ENCODE measurements around the gene RHNO1. TPM values are rescaled to one million over a fixed set of nuclear protein-coding genes. Genes with fewer than 3 reads are reported as not detected.
A peak's percentile ranks its signal among the peaks of the same experiment; 100 is the strongest.

Gene RHNO1
- total RNA-seq, 1 experiment from 2014 or later: 42.0 TPM

DNA sequence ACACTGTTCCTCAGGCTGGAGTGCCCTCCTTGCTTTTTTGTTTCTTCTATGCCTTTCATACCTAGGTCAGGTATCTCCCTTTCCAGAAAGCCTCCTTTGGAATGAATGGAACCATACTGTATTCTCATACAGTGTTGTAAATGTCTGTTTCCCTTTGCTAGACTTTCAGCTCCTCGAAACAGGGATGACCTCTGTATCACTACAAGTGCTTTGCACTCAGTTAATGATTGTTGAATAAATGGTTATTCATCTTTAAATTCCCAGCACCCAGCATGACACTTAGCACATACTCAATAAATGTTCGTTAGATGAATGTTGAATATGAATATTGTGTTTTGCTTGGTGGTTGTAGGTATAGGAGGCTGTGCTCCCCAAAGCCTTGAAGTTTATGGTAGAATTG lies 7.8 kb downstream of the RHNO1 start:
- intact Hi-C loops (cut with micrococcal nuclease): loop anchor here (1.0 to 5.0 kb wide), 2 partner anchors 59 to 157 kb away; no protein-coding TSS in a partner anchor
- ATAC-seq (no peak), DNase-seq (no peak)
- Histone ChIP-seq H3K4me1 (ENCODE audit: insufficient read depth, low read length) (no peaks in the 10 kb centered on the region), H3K79me2 (ENCODE audit: low read length) (peaks cover 30% of the 10 kb centered on the region), H3F3A (ENCODE audit: low read length, unreplicated experiment) (no peaks in the 10 kb centered on the region), H3K9ac (ENCODE audit: low read length) (no peak overlapping the region), H3K9me3 (ENCODE audit: low read length) (no peaks in the 10 kb centered on the region), H3K27ac (ENCODE audit: low read length) (no peak overlapping the region), H3K4me2 (ENCODE audit: low read length) (no peak overlapping the region), H3K9me2 (replicated peaks; ENCODE audit: low read length) (no peaks in the 10 kb centered on the region), H3K27me3 (ENCODE audit: low read length) (no peaks in the 10 kb centered on the region), H4K20me1 (ENCODE audit: low read length) (0 out of 2 replicates have a peak, but pooled peaks cover 3% of the 10 kb centered on the region), H2AFZ (ENCODE audit: low read length) (no peak overlapping the region), H3K4me3 (ENCODE audit: low read length) (no peak overlapping the region), H3K36me3 (ENCODE audit: low read depth, low read length) (peaks cover 15% of the 10 kb centered on the region)
- POLR2A ChIA-PET (ENCODE audit: unreplicated experiment): no interaction called here
- TF ChIP-seq, protein P1, sequence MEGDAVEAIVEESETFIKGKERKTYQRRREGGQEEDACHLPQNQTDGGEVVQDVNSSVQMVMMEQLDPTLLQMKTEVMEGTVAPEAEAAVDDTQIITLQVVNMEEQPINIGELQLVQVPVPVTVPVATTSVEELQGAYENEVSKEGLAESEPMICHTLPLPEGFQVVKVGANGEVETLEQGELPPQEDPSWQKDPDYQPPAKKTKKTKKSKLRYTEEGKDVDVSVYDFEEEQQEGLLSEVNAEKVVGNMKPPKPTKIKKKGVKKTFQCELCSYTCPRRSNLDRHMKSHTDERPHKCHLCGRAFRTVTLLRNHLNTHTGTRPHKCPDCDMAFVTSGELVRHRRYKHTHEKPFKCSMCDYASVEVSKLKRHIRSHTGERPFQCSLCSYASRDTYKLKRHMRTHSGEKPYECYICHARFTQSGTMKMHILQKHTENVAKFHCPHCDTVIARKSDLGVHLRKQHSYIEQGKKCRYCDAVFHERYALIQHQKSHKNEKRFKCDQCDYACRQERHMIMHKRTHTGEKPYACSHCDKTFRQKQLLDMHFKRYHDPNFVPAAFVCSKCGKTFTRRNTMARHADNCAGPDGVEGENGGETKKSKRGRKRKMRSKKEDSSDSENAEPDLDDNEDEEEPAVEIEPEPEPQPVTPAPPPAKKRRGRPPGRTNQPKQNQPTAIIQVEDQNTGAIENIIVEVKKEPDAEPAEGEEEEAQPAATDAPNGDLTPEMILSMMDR (conservative IDR thresholded peaks at IDR 0.05; ENCODE audit: low read depth, low read length): no peak
- TF ChIP-seq EZH2phosphoT487 (IDR thresholded peaks at IDR 0.05; ENCODE audit: borderline replicate concordance, low read length): no peak
- TF ChIP-seq EZH2 (IDR thresholded peaks at IDR 0.05; ENCODE audit: low read length, unreplicated experiment): no peak
- no TSS peak for BruUV-seq (replicated peaks)
- CTCF ChIA-PET: interaction anchor here (0.7 to 1.5 kb wide), 3 partner anchors 11 to 60 kb away, joined by 3 to 13 read pairs (median 8); no protein-coding TSS in a partner anchor

DNA sequence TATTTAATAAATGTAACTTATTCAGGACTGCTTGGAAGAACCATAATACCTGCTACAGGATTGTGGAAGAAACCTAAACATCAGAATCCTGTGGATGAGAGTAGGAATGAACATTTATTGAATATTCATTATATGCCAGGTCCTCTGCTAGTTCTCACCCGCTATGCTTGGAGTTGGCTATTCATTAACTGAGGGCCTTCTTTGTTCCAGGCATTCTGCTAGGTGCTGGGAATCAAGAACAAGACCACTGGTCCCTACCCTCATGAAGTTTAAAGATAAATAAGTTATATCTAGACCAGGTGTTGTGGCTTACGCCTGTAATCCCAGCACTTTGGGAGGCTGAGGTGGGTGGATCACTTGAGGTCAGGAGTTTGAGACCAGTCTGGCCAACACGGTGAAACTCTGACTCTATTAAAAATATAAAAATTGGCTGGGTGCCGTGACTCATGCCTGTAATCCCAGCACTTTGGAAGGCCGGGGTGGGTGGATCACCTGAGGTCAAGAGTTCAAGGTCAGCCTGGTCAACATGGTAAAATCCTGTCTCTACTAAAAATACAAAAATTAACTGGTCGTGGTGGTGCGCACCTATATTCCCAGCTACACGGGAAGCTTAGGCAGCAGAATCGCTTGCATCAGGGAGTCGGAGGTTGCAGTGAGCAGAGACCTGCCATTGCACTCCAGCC lies 9.9 kb downstream of the RHNO1 start:
- H2AFZ ChIP-seq (ENCODE audit: low read length): no peak overlapping the region
- no peak overlapping the region for H3K27ac ChIP-seq (ENCODE audit: low read length)
- H3F3A ChIP-seq (ENCODE audit: low read length, unreplicated experiment): no peaks in the 10 kb centered on the region
- no peak overlapping the region for H3K4me3 ChIP-seq (ENCODE audit: low read length)
- H4K20me1 ChIP-seq (ENCODE audit: low read length): 0 out of 2 replicates have a peak, but pooled peaks cover 3% of the 10 kb centered on the region
- CTCF ChIA-PET: no interaction called here
- H3K36me3 ChIP-seq (ENCODE audit: low read depth, low read length): peaks cover 15% of the 10 kb centered on the region
- H3K4me2 ChIP-seq (ENCODE audit: low read length): no peak overlapping the region
- H3K9me2 ChIP-seq (replicated peaks; ENCODE audit: low read length): no peaks in the 10 kb centered on the region
- H3K27me3 ChIP-seq (ENCODE audit: low read length): no peaks in the 10 kb centered on the region
- peaks cover 22% of the 10 kb centered on the region for H3K79me2 ChIP-seq (ENCODE audit: low read length)
- intact Hi-C loops (cut with micrococcal nuclease): loop anchor here (5.0 kb wide), 1 partner anchor 155 kb away; no protein-coding TSS in a partner anchor
- H3K9ac ChIP-seq (ENCODE audit: low read length): no peak overlapping the region
- ATAC-seq (no peak), DNase-seq (no peak)
- POLR2A ChIA-PET (ENCODE audit: unreplicated experiment): interaction anchor here (0.6 kb wide), 1 partner anchor 66 kb away, joined by 4 read pairs; no protein-coding TSS in a partner anchor
- H3K9me3 ChIP-seq (ENCODE audit: low read length): no peaks in the 10 kb centered on the region
- peaks cover 9% of the 10 kb centered on the region for H3K4me1 ChIP-seq (ENCODE audit: insufficient read depth, low read length)
- no TSS peak for BruUV-seq (replicated peaks)
- TF ChIP-seq EZH2 (IDR thresholded peaks at IDR 0.05; ENCODE audit: low read length, unreplicated experiment) (no peak), EZH2phosphoT487 (IDR thresholded peaks at IDR 0.05; ENCODE audit: borderline replicate concordance, low read length) (no peak)
- TF ChIP-seq, protein P1 (conservative IDR thresholded peaks at IDR 0.05; ENCODE audit: low read depth, low read length): no peak

DNA sequence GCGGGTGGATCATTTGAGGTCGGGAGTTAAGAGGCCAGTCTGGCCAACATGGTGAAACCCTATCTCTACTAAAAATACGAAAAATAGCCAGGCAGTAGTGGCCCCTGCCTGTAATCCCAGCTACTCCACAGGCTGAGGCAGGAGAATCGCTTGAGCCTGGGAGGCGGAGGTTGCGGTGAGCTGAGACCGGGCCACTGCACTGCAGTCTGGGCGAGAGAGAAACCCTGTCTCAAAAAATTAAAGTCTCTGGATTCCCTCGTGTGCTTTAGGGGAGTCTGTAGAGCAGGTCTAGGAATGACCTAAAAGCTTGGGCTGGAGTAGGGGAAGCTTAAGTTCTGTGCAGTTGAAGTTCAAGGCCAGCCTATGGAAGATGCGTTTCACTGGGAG lies 13.0 kb downstream of the RHNO1 start:
- ChIA-PET CTCF (interaction anchor here (1.1 kb wide), 1 partner anchor 151 kb away, joined by 3 read pairs; no protein-coding TSS in a partner anchor), POLR2A (ENCODE audit: unreplicated experiment) (no interaction called here)
- peak overlapping the region; percentile 88 for H2AFZ ChIP-seq (ENCODE audit: low read length)
- no peaks in the 10 kb centered on the region for H3K27me3 ChIP-seq (ENCODE audit: low read length)
- H3K9me3 ChIP-seq (ENCODE audit: low read length): no peaks in the 10 kb centered on the region
- intact Hi-C loops (cut with micrococcal nuclease): loop anchor here (2.0 kb wide), 1 partner anchor 13 kb away; the partner anchor contains the start of genes FOXM1 and RHNO1
- peaks cover 15% of the 10 kb centered on the region for H3K36me3 ChIP-seq (ENCODE audit: low read depth, low read length)
- peaks cover 21% of the 10 kb centered on the region for H3K4me1 ChIP-seq (ENCODE audit: insufficient read depth, low read length)
- 0 out of 2 replicates have a peak overlapping the region, but pooled peaks have one; percentile 27 for H3K27ac ChIP-seq (ENCODE audit: low read length)
- BruUV-seq (replicated peaks): no TSS peak
- ATAC-seq (peak; percentile 2; the same call in 1 of the 2 replicates), DNase-seq (no peak)
- H3K4me2 ChIP-seq (ENCODE audit: low read length): peak overlapping the region; percentile 98
- H3K9ac ChIP-seq (ENCODE audit: low read length): peak overlapping the region; percentile 69
- H3K79me2 ChIP-seq (ENCODE audit: low read length): peaks cover 33% of the 10 kb centered on the region
- H3F3A ChIP-seq (ENCODE audit: low read length, unreplicated experiment): no peaks in the 10 kb centered on the region
- H3K4me3 ChIP-seq (ENCODE audit: low read length): peak overlapping the region; percentile 99
- H4K20me1 ChIP-seq (ENCODE audit: low read length): 0 out of 2 replicates have a peak, but pooled peaks cover 3% of the 10 kb centered on the region
- TF ChIP-seq EZH2 (IDR thresholded peaks at IDR 0.05; ENCODE audit: low read length, unreplicated experiment): no peak
- TF ChIP-seq, protein P1 (conservative IDR thresholded peaks at IDR 0.05; ENCODE audit: low read depth, low read length): no peak
- TF ChIP-seq EZH2phosphoT487 (IDR thresholded peaks at IDR 0.05; ENCODE audit: borderline replicate concordance, low read length): no peak
- H3K9me2 ChIP-seq (replicated peaks; ENCODE audit: low read length): no peaks in the 10 kb centered on the region
